KG1 (cell line): ENCODE measurements around the gene RHBG.
A peak's percentile ranks its signal among the peaks of the same experiment; 100 is the strongest.
"Not testable (repeated sequence)": the region's sequence is repeated elsewhere in the genome, so short reads cannot be mapped to it uniquely, and the experiment has no call there.

ENCODE experiments used
- DNase-seq: peaks from one replicate; lab custom pipeline; 2025; lab: John Stamatoyannopoulos, UW

Gene RHBG

DNA sequence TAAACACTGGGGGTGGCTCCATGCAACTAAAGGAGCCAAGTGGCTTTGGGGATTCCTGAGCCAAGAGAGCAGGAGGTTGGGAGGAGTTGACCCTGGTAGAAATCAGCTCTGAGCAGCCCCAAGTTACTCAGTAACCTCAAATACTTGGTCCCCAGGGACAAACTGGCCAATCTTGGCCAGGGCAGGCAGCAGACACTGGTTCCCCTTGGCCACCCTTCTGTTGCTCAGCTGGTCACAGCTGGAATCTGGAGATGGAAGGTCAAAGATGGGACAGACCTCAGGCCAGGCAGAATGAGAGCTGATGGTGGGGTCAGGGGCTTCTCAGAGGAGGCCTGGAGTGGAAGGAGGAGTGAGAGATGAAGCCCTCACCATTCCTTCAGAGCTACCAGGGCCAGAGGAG lies 3.3 kb upstream of the RHBG start:
- no peak for DNase-seq

- DNase-seq, result no peak
These were observed 2.4 kb upstream of the RHBG start for GRCh38 chr1:156366378-156367166.

DNA sequence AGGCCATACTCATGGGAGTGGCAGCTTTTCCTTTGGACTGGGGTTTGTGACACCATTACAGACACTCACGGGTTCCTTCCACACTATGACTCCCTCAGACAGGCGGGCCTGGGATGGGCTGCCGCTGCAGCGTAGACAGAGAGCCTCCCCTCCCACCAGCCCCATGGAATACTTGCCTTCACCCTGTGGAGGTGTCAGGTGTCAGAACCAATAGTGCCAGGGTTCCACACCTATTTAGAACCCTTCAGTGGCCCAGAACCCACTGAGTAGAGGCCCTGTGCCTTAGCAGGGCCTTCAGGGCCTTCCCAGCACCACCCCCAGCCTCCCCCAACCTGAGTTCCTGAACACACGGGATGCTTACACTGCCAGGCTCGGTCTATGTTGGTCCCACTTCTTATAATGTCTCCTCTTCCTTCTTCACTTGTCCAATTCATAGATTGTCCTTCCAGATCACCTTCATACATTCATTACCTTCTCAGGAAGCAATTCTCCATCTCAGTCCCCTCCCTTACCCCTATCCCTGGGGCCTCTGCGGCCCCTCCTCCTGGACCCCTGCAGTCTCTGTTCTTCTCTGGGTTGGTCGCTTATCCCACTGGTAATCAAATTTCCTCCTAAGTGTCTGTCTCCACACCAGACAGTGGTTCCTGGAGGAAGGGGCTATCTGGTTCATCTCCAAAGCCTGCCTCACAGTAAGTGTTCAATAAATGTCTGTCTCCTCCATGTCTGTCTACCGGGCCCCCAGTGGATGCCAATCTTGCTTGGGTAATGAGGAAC lies 1.4 kb upstream of the RHBG start:
- DNase-seq, result no peak

- no peak for DNase-seq
These were observed 803 bp upstream of the RHBG start for GRCh38 chr1:156368157-156368658.

GRCh38 chr1:156369685-156370286 lies 775 bp downstream of the RHBG start:
- not testable (repeated sequence) for DNase-seq

- no peak for DNase-seq
These were observed 2.7 kb downstream of the RHBG start for GRCh38 chr1:156371553-156372264.

GRCh38 chr1:156372265-156372586 lies 3.2 kb downstream of the RHBG start:
- DNase-seq, result no peak

DNA sequence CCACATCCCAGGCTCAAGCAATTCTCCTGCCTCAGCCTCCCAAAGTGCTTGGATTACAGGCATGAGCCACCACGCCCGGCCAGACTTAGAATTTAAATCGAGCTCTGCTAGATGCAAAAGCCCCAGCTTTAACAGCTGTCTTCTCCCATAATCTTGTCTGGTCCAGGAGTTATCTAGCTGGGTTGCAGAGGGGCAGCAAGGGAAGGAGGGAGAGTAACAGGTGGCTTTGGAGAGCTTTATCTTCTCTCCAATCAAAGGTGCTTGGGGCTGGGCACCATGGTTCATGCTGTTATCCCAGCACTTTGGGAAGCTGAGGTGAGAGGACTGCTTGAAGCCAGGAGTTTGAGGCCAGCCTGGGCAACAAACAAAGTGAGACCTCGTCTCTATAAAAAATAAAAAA lies 3.9 kb downstream of the RHBG start:
- no peak for DNase-seq

- no peak for DNase-seq
These were observed 4.5 kb downstream of the RHBG start for GRCh38 chr1:156373546-156373945.

GRCh38 chr1:156376146-156376545 lies 7.1 kb downstream of the RHBG start:
- no peak for DNase-seq

DNA sequence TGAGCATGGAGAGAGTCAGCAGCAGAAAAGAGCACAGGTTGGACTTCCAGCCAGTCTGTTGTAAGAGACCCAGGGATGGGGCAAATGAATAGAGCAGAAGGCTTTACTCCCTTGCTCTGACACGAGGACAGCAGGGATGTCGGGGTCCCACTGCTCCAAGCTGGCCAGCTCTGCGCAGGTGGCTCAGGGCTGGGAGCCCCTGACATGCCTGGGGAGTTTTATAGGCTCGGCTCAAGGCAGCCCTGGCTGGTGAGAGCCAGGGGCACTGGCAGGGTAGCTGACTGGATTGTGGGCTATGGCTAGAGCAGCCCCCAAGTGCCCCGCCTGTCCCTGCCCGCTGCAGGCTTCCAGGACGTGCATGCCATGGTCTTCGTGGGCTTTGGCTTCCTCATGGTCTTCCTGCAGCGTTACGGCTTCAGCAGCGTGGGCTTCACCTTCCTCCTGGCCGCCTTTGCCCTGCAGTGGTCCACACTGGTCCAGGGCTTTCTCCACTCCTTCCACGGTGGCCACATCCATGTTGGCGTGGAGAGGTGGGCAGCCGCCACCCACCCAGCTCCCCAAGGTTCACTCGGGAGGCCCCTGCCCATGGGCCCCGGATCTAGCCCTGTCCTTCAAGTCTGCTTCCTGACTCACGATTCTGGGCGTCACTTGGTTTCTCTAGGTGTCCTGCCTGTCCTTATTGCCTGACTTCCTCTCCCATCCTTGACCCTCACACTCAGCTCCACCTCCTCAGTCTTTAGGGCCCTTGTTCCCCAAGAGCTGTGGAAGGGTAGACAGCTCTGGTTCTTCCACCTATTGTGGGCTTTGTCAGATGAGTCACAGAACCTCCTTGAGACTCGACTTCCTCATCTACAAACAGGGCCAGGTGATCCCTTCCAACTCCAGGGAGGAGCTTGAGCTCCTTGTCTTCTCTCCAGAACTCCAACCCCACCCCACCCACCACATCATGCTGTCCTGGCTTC lies 8.2 kb downstream of the RHBG start:
- no peak for DNase-seq

GRCh38 chr1:156378557-156378956 lies 9.5 kb downstream of the RHBG start:
- no peak for DNase-seq

GRCh38 chr1:156379420-156380165 lies 10.6 kb downstream of the RHBG start:
- no peak for DNase-seq

GRCh38 chr1:156382561-156382960 lies 13.6 kb downstream of the RHBG start:
- DNase-seq, result no peak

DNA sequence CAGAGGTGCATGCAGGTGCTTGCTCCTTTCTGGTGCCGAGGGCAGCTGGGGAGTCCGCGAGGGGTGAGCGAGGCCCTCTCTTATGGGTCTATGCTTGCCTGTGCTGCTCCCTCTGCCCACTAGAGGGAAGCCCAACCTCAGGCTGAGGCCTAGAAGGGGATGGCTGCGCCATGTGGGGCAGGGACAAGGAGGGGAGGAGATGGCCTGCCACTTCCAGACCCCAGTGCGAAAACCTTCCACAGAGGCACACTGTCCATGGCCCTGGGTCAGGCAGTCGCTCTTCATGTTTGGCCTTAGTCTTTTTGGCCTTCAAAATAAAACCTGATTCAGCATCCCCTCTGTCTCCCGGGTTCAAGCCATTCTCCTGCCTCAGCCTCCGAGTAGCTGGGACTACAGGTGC lies 14.0 kb downstream of the RHBG start:
- peak; percentile 28 for DNase-seq

- no peak for DNase-seq
These were observed 15.0 kb downstream of the RHBG start for GRCh38 chr1:156384007-156384406.

DNA sequence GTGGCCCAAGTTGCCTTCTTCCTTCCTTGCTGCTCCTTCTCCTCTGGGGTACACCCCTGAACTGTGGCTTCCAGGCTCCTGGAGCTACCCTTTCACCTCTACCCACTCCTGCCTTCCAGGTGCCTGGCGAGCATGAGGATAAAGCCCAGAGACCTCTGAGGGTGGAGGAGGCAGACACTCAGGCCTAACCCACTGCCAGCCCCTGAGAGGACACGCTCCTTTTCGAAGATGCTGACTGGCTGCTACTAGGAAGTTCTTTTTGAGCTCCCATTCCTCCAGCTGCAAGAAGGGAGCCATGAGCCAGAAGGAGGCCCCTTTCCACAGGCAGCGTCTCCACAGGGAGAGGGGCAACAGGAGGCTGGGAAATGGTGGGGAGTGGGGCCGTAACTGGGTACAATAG lies 15.6 kb downstream of the RHBG start:
- DNase-seq, result no peak

- peak; percentile 49 for DNase-seq
These were observed 16.6 kb downstream of the RHBG start for GRCh38 chr1:156385534-156386031.

GRCh38 chr1:156386134-156386901 lies 17.3 kb downstream of the RHBG start:
- no peak for DNase-seq
